Large intestine (tissue), 3 donors: ENCODE data around the gene CNTN1. TPM values are rescaled to one million over a fixed set of nuclear protein-coding genes. Genes with fewer than 3 reads are reported as not detected.

Experiments used
- DNase-seq, 2 donors: peaks; one replicate each; pipeline versions ENCODE4 v3.0.0 to v3.0.0-alpha.2; 2013
- H3K27ac ChIP-seq: one replicate; pipeline ENCODE4 v1.5.1; 2013; ENCODE audit warnings: low read length
- H3K27me3 ChIP-seq: 2 replicates; pipeline ENCODE4 v1.6.1; 2013; ENCODE audit warnings: low read length; ENCODE audit not compliant: control insufficient read depth, insufficient read depth
- H3K36me3 ChIP-seq: 2 replicates; pipeline ENCODE4 v1.6.1; 2013; ENCODE audit warnings: low read length; ENCODE audit not compliant: control insufficient read depth, insufficient read depth
- H3K4me1 ChIP-seq: one replicate; pipeline ENCODE4 v1.6.1; 2013; ENCODE audit warnings: low read length; ENCODE audit not compliant: control insufficient read depth, insufficient read depth
- H3K4me3 ChIP-seq: one replicate; pipeline ENCODE4 v1.5.1; 2013; ENCODE audit warnings: low read length
- H3K9me3 ChIP-seq: one replicate; pipeline ENCODE4 v1.6.1; 2013; ENCODE audit warnings: mild to moderate bottlenecking, low read depth, low read length, moderate library complexity; ENCODE audit not compliant: control insufficient read depth
- whole genome bisulfite sequencing: methylation state at CpG from one replicate; pipeline ENCODE4 v1.1.5; 2013; ENCODE audit warnings: low lambda C conversion rate; ENCODE audit not compliant: insufficient coverage; 5-methylcytosine and 5-hydroxymethylcytosine counted together
- polyA plus RNA-seq: library from polyadenylated mRNA; unstranded; fragments of 120-200 nt; gene quantifications from one replicate; pipeline ENCODE4 v1.2.1, GENCODE V29; 2013

The CNTN1 gene
- polyA plus RNA-seq, 1 donor: 7.4 TPM

DNA sequence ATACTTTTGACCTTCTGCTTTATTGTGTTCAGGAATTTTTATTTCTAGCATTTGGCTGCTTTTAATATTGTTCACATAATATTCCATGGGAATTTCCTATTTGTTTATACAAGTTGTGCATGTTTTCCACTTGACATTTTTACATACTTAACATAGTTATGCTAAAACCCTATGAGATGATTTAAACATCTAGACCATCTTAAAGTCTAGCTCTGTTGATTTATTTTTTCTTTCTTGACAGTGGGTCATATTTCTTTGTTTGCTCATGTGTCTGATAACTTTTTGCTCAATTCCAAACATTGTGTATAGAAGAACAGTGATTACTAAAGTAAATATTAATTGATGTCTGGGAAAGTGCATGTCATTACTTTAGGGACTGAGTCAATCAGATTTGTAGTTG, 293.8 kb downstream of the CNTN1 start:
- no peaks in the 10 kb centered on the region for H3K9me3 ChIP-seq
- H3K4me1 ChIP-seq: no peaks in the 10 kb centered on the region
- H3K4me3 ChIP-seq: no peak overlapping the region
- no peaks in the 10 kb centered on the region for H3K36me3 ChIP-seq
- no peak overlapping the region for H3K27ac ChIP-seq
- DNase-seq: no peak
- H3K27me3 ChIP-seq: no peaks in the 10 kb centered on the region

DNA sequence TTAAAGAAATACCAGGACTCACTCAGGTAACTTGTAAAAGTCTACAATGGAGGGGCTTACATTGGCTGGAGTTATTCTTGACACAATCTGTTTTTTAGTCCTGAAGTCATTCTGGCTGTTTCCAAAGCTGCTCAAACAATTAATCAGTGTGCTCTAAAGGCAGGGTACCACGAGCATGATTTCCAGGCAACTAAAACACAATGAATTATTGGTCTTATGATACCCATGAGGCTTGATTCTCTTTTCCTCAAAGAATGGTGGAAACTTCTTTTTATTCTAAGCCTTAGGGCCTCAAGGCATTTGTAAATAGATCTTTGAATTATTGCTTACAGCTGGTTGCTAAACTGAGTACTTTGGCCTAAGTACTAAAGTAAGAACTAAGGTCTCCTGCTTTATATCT, 296.1 kb downstream of the CNTN1 start:
- Histone ChIP-seq H3K4me1 (no peaks in the 10 kb centered on the region), H3K36me3 (no peaks in the 10 kb centered on the region), H3K27me3 (no peaks in the 10 kb centered on the region), H3K27ac (no peak overlapping the region), H3K9me3 (no peaks in the 10 kb centered on the region), H3K4me3 (no peak overlapping the region)
- DNase-seq: no peak
- no CpG with 5 or more reads among the region's 1 CpG for WGBS

DNA sequence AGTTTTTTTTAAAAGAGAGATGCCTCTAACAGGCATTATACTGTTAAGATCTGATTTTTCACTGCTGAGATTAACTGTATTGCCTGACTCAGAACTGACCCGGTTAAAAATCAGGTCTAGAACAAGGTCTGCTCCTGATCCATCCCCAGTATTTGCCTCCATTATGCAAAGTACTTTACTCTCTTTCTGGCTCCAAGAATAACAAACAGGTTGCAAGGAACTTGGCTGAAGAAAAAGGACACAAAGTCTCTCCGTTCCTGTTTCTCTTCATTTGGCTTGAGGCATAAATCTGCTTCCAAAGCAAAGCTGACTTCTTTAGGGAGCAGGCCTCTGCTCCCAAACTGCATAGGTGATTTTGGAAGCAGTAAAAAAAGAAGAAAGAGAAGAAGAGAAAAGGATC, 296.6 kb downstream of the CNTN1 start:
- Histone ChIP-seq H3K27ac (no peak overlapping the region), H3K4me3 (no peak overlapping the region), H3K9me3 (no peaks in the 10 kb centered on the region), H3K4me1 (no peaks in the 10 kb centered on the region), H3K27me3 (no peaks in the 10 kb centered on the region), H3K36me3 (no peaks in the 10 kb centered on the region)
- DNase-seq: no peak
- 40% methylated on average over 1 of the region's 2 CpGs for WGBS

DNA sequence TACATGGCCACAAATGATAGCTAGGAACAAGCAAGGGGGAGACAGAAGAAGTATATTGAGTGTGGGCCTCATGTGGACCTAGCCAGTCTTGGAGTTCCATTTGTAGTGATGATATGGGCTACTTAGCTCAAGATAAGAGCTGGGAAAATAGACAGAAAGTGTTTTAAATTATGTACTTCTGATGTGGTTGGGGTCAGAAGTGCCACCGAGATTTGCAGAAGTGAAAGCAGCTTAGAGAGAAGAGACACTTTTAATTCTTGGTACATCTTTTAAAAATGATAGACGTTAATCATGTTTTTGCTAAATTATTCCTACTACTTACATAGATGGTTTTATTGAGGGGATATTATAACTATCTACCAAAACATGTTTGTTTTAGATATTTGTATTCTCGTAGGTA, 297.5 kb downstream of the CNTN1 start:
- Histone ChIP-seq H3K4me1 (no peaks in the 10 kb centered on the region), H3K27me3 (no peaks in the 10 kb centered on the region), H3K36me3 (no peaks in the 10 kb centered on the region), H3K27ac (no peak overlapping the region), H3K9me3 (no peaks in the 10 kb centered on the region), H3K4me3 (no peak overlapping the region)
- 73% methylated on average over 2 of the region's 3 CpGs for WGBS
- no peak for DNase-seq

DNA sequence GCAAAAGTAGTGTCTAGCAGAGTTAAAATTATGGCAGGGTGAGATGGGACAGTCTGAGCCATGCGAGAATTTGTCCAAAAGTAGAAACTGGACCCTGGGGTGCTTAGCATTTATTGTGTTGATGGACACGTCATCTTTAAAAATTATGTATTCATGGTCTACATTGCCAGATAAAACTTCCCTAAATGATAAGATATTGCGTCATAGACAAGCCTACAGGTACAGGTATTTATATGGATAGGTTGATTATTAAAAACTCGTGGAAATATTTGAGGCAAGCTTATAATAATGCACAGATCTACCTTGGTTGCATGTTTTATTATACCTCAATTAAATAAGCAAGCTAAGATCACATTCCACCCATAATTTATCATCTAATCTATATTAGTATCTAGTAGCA, 299.9 kb downstream of the CNTN1 start:
- no peaks in the 10 kb centered on the region for H3K36me3 ChIP-seq
- H3K4me3 ChIP-seq: no peak overlapping the region
- H3K4me1 ChIP-seq: no peaks in the 10 kb centered on the region
- no peaks in the 10 kb centered on the region for H3K27me3 ChIP-seq
- 100% methylated on average over 1 of the region's 4 CpGs for WGBS
- H3K9me3 ChIP-seq: no peaks in the 10 kb centered on the region
- H3K27ac ChIP-seq: no peak overlapping the region
- DNase-seq: no peak

DNA sequence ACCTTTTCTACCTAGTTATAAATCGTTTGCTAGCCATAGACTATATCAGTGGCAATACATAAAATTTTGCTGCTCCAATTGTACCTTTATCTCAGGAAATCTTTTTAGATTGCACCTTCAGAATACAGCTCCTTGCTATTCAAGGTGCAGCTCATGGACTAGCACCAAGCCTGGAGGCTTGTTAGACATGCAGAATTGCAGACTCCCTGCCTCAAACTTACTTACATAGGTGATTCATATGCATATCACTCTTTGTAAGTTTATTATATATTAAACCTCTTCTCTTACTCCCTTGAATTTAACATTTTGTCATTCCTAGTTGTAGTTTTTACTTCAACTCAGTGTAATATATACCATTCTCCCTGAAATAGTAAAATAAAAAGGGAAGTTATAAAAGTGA, 300.4 kb downstream of the CNTN1 start:
- no peaks in the 10 kb centered on the region for H3K9me3 ChIP-seq
- no peak overlapping the region for H3K4me3 ChIP-seq
- no CpG with 5 or more reads among the region's 1 CpG for WGBS

DNA sequence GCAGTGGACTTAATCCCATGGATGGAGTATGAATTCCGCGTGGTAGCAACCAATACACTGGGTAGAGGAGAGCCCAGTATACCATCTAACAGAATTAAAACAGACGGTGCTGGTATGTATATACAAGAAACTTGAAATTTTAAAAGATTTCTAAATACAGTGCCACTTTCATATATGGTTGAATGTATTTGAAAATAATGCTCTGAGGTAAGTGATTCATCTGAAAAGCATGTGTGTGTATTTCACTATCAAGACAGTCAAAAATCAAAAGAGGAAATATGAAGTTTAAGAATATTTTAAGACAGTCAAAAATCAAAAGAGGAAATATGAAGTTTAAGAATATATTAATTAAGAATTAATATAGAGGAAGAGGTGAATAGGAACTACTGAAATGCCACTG, 300.9 kb downstream of the CNTN1 start:
- no peaks in the 10 kb centered on the region for H3K9me3 ChIP-seq
- H3K4me3 ChIP-seq: no peak overlapping the region
- H3K27me3 ChIP-seq: no peaks in the 10 kb centered on the region
- 100% methylated on average over 1 of the region's 3 CpGs for WGBS
- no peak for DNase-seq
- no peak overlapping the region for H3K27ac ChIP-seq
- H3K36me3 ChIP-seq: no peaks in the 10 kb centered on the region
- H3K4me1 ChIP-seq: no peaks in the 10 kb centered on the region

More for the DNA sequence above, 300.4 kb downstream of the CNTN1 start:
- DNase-seq: no peak
- Histone ChIP-seq H3K4me1 (no peaks in the 10 kb centered on the region), H3K27me3 (no peaks in the 10 kb centered on the region), H3K36me3 (no peaks in the 10 kb centered on the region), H3K27ac (no peak overlapping the region)

DNA sequence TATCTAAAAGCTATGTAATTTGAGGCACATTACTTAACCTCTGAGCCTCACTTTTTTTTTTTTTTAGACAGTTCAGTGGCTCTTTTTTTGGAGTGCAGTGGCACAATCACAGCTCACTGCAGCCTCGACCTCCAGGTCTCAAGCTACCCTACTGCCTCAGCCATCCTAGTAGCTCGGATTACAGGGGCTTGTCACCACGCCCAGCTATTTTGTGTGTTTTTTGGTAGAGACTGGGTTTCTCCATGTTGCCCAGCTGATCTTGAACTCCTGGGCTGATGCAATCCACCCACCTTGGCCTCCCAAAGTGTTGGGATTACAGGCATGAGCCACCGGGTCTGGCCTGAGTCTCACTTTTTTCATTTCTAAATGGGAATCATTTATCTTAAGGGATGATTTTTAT, 303.9 kb downstream of the CNTN1 start:
- WGBS: no CpG with 5 or more reads among the region's 4 CpGs
- Histone ChIP-seq H3K4me3 (no peak overlapping the region), H3K27me3 (no peaks in the 10 kb centered on the region), H3K9me3 (no peaks in the 10 kb centered on the region), H3K4me1 (no peaks in the 10 kb centered on the region), H3K36me3 (no peaks in the 10 kb centered on the region), H3K27ac (no peak overlapping the region)
- no peak for DNase-seq

DNA sequence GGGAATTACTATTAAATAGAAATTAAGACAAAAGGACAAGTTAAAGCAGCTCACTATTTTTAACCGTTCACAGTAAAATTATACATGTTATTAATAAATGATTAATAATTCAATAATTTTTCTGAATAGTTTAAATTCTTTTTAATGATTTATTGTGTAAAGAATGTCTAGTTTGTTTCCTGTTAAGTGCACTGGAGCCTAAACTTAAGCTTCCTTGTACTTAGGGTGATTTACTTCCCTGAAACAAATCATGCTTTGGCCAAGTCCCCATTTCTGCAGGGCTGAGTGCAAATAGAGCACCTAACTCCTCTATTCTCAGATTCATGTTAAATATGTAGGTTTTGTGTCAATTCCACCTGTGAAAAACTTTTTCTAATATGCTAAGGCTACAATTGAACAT, 307.0 kb downstream of the CNTN1 start:
- Histone ChIP-seq H3K27ac (no peak overlapping the region), H3K4me1 (no peaks in the 10 kb centered on the region), H3K27me3 (no peaks in the 10 kb centered on the region), H3K4me3 (no peak overlapping the region), H3K9me3 (no peaks in the 10 kb centered on the region), H3K36me3 (no peaks in the 10 kb centered on the region)
- 100% methylated on average over 1 of the region's 1 CpG for WGBS
- no peak for DNase-seq

DNA sequence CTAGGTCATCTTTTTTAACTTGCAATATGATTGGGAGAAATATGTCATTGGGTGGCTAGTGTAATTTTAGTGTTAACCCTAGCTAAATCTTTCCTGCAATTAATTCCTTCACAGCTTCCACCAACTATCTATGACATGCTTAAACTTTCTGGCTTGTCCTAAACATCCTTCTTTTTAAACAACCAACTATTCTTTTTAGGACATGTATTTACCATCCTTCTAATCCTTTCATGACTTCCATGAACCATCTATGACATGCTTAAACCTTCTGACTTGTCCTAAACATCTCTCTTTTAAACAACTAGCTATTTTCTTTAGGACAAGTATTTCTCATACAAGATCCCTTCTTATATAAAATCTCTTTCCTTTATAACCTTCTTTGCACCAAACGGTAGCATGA, 316.2 kb downstream of the CNTN1 start:
- Histone ChIP-seq H3K4me3 (no peak overlapping the region), H3K27ac (no peak overlapping the region), H3K9me3 (peaks cover 10% of the 10 kb centered on the region), H3K27me3 (no peaks in the 10 kb centered on the region), H3K4me1 (no peaks in the 10 kb centered on the region), H3K36me3 (no peaks in the 10 kb centered on the region)
- DNase-seq: no peak
- no CpG with 5 or more reads among the region's 1 CpG for WGBS

DNA sequence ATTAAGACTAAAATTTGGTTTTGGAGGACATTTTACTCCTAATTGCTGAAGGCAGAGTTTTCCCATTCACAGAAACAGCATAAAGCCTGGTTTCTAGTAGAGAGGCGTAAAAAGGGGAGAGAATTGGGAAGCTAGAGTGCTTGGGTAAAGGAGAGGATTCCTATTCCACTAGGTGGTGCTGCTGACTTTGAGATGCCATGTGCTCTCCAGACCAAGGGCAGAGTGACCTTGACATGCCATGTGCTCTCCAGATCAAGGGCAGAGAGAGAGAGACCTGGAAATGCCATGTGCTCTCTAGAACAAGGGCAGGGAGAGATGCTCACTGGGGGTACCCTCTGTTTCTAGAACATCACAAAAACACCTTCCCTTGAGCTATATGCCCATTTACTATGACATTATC, 319.7 kb downstream of the CNTN1 start:
- Histone ChIP-seq H3K36me3 (no peaks in the 10 kb centered on the region), H3K4me3 (no peak overlapping the region), H3K4me1 (no peaks in the 10 kb centered on the region), H3K9me3 (peaks cover 4% of the 10 kb centered on the region), H3K27me3 (no peaks in the 10 kb centered on the region), H3K27ac (no peak overlapping the region)
- no CpG with 5 or more reads among the region's 1 CpG for WGBS
- DNase-seq: no peak
